Lower lobe of right lung (tissue), 2 donors: ENCODE data around the gene MAP2K6. TPM values are rescaled to one million over a fixed set of nuclear protein-coding genes. Genes with fewer than 3 reads are reported as not detected.

ENCODE experiments used
- ATAC-seq, 2 donors: fragments of 200-7000 bp; cut with Tn5 transposase; one replicate each; pipeline ENCODE4 v1.9.1; 2020 to 2022; ENCODE audit warnings: mild to moderate bottlenecking in 2 of 2, moderate library complexity in 2 of 2
- DNase-seq: peaks from one replicate; pipeline ENCODE4 v3.0.0-alpha.2; 2020
- H3K27ac ChIP-seq: fragments of 200-600 bp; one replicate; pipeline ENCODE4 v1.8.0; 2022
- H3K27me3 ChIP-seq: fragments of 200-600 bp; one replicate; pipeline ENCODE4 v1.8.0; 2022; ENCODE audit warnings: low read depth
- H3K36me3 ChIP-seq: fragments of 200-600 bp; one replicate; pipeline ENCODE4 v1.8.0; 2022; ENCODE audit warnings: mild to moderate bottlenecking
- H3K4me1 ChIP-seq: fragments of 200-600 bp; one replicate; pipeline ENCODE4 v1.8.0; 2022
- H3K4me3 ChIP-seq: fragments of 200-600 bp; one replicate; pipeline ENCODE4 v1.8.0; 2022; ENCODE audit warnings: mild to moderate bottlenecking
- H3K9me3 ChIP-seq: fragments of 200-600 bp; one replicate; pipeline ENCODE4 v1.8.0; 2022
- intact Hi-C: fragments of 100-400 bp; cut with DNase I; formaldehyde crosslinking; loops from one replicate; pipeline ENCODE4 v1.11.0; 2022
- total RNA-seq: library from RNA; stranded (reverse); fragmentation: NEBNext Ultra II Directional; extraction: Animal tissue kit (Norgen Biotek cat#: 25700); gene quantifications from one replicate; pipeline ENCODE4 v1.2.1, GENCODE V29; 2021
- TF ChIP-seq, protein P1 (sequence below): fragments of 200-600 bp; IDR thresholded peaks from one replicate; pipeline ENCODE4 v1.8.0; 2022; ENCODE audit warnings: antibody characterized with exemption, mild to moderate bottlenecking
- donor health status: DM: no; HTN: yes; CAD: no; lungs with severe emphysema.

The MAP2K6 gene
- total RNA-seq, 1 donor from 2014 or later: 6.3 TPM

DNA sequence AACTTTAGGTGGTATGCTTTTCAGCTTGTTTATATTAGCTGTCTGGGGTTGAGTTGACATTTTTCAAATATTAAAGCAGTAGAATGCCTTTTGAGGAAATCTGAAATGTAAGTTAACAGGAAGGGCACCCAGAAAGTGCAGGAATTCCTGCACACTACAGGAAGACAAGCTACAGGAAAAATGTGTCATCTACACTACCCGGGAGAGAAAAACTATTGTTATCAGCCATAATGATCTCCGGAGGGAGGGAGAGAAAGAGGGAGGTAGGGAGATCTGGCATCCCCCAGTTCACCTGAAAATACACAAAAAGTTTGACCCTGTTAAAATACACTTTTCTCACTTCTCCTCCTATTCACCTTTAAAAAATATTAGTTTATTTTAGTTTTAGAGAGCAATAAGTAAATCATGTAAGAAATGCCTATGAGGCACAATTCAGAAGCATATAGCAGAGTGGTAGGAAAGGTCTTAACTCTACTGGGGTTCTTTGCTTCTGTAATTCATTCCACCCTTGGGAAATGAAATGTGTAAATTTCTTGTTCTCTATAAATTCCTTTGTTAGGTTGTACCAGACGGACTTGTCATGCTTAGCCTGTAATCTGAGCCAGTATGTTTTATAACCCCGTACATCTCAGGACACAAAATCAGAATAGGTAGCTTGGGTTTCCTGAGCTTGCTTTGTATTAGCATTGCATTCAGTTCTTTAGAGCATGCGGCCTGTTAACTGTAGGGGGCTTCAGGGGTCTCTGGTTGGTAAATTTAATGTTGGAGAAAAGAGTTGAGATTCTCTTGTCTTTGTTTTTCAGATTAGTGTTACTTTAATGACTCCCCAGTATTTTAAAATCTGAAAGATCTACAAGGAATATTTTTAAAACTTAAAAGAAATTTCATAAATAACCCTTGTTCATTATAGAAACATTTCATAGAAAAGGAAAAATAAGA, 3.3 kb downstream of the MAP2K6 start:
- DNase-seq (no peak), ATAC-seq (no peak)
- H3K36me3 ChIP-seq: no peaks in the 10 kb centered on the region
- H3K27ac ChIP-seq: no peak overlapping the region
- no peaks in the 10 kb centered on the region for H3K27me3 ChIP-seq
- H3K9me3 ChIP-seq: no peaks in the 10 kb centered on the region
- peaks cover 24% of the 10 kb centered on the region for H3K4me1 ChIP-seq
- intact Hi-C loops: no loop called here
- TF ChIP-seq, protein P1, sequence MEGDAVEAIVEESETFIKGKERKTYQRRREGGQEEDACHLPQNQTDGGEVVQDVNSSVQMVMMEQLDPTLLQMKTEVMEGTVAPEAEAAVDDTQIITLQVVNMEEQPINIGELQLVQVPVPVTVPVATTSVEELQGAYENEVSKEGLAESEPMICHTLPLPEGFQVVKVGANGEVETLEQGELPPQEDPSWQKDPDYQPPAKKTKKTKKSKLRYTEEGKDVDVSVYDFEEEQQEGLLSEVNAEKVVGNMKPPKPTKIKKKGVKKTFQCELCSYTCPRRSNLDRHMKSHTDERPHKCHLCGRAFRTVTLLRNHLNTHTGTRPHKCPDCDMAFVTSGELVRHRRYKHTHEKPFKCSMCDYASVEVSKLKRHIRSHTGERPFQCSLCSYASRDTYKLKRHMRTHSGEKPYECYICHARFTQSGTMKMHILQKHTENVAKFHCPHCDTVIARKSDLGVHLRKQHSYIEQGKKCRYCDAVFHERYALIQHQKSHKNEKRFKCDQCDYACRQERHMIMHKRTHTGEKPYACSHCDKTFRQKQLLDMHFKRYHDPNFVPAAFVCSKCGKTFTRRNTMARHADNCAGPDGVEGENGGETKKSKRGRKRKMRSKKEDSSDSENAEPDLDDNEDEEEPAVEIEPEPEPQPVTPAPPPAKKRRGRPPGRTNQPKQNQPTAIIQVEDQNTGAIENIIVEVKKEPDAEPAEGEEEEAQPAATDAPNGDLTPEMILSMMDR: no peak
- no peak overlapping the region for H3K4me3 ChIP-seq

DNA sequence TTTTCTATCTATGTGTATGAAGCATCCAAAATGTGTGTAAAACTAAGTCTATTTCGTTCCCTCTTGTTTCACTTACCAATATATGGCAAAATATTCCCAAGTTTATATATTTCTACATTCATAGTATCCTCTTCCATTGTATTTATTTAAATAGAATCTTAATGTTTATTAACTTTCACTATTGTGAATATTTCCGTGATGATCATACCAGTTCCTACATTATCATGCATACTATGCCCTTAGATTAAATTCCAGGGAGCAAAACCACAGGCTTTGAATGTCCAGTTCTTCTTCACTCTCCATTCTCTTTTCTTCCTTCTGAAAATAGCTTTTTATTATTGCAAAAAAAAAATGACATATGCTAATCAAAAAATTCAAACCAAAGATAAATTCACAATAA, 4.0 kb downstream of the MAP2K6 start:
- no peaks in the 10 kb centered on the region for H3K36me3 ChIP-seq
- no peak overlapping the region for H3K27ac ChIP-seq
- DNase-seq (no peak), ATAC-seq (no peak)
- H3K9me3 ChIP-seq: no peaks in the 10 kb centered on the region
- TF ChIP-seq, protein P1: no peak
- H3K4me3 ChIP-seq: no peak overlapping the region
- no peaks in the 10 kb centered on the region for H3K27me3 ChIP-seq
- peaks cover 24% of the 10 kb centered on the region for H3K4me1 ChIP-seq
- intact Hi-C loops: no loop called here

DNA sequence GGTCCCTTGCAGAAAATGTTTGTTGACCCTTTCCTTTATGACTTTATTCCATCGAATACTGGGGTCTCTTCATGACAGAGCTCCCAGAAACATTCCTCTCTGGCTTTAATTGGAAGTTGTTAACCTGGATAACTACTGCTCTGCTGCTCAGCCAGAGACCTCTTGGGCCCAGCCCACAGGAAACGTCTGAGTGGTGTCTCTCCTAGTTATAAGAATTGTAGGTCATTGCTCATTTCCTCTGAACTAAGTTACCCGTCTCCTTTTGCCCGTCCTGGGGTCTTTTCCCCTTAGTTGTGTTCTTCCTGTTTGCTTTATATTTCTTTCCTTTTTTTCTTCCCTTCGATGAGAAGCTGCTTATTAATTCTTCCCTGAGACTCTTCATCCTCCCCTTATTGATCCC, 9.0 kb downstream of the MAP2K6 start:
- intact Hi-C loops: no loop called here
- Histone ChIP-seq H3K27ac (no peak overlapping the region), H3K9me3 (no peaks in the 10 kb centered on the region), H3K36me3 (no peaks in the 10 kb centered on the region), H3K27me3 (no peaks in the 10 kb centered on the region), H3K4me3 (no peak overlapping the region), H3K4me1 (peaks cover 10% of the 10 kb centered on the region)
- DNase-seq (no peak), ATAC-seq (no peak)
- TF ChIP-seq, protein P1: no peak

DNA sequence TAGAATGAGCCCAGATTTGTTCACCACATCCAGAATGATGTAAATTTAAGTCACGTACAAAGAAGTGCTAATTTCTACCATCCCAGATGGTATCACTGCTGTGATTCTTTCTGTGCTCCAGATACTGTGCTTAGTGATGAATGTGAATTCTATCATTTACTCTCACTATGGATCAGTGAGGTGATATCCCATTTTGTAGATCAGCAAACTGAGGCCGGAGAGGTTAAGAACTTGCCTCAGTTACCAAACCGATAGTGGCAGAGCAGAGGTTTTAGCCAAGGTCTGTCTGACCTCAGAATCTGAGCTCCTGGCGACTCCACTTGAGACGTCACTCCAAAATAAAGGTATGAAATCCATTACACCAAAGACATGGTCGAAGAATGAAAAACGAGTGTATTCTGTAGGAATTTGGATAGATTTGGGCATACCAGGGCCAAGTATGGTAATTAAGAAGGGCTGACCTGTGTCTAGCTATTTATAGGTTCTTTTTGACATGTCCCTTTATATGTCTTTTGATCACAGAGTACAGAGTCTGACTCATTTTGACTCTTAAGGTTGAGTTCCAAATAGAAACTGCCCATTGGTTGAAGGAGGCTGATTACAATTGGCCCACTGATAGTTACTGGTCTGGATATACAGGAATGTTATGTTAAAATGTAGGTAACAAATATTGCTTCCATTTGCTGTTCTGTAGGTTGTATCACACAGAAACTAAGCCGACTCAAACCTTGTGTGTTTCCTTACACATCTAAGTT, 10.0 kb downstream of the MAP2K6 start:
- intact Hi-C loops: no loop called here

DNA sequence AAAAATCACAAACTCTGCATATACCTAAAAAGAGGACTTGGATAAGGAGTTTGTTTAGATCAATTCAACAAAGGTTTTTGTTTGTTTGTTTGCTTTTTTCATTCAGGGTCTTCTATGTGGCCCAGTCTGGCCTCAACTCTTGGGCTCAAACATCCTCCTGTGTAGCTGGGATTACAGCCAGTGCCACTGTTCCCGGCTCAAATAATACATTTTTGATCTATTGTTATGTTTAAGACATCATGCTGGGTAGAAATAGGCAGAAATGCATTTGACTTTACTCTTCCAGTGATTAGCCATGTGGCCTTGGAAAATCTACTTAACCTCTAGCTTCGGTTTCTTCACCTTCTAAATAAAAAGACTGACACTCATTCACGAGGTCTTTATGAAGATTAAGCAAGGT, 11.5 kb downstream of the MAP2K6 start:
- TF ChIP-seq, protein P1: no peak
- no peaks in the 10 kb centered on the region for H3K27me3 ChIP-seq
- intact Hi-C loops: no loop called here

More for the DNA sequence above, 10.0 kb downstream of the MAP2K6 start:
- Histone ChIP-seq H3K4me1 (peaks cover 10% of the 10 kb centered on the region), H3K27ac (no peak overlapping the region), H3K36me3 (no peaks in the 10 kb centered on the region), H3K4me3 (no peak overlapping the region), H3K9me3 (no peaks in the 10 kb centered on the region), H3K27me3 (no peaks in the 10 kb centered on the region)
- TF ChIP-seq, protein P1: no peak
- DNase-seq (no peak), ATAC-seq (no peak)

More for the DNA sequence above, 11.5 kb downstream of the MAP2K6 start:
- no peak overlapping the region for H3K27ac ChIP-seq
- ATAC-seq (no peak), DNase-seq (no peak)
- no peaks in the 10 kb centered on the region for H3K36me3 ChIP-seq
- H3K9me3 ChIP-seq: no peaks in the 10 kb centered on the region
- peaks cover 10% of the 10 kb centered on the region for H3K4me1 ChIP-seq
- H3K4me3 ChIP-seq: no peak overlapping the region
